Mesenteric fat pad (tissue), 1 donor: ENCODE results near the gene ELFN2. TPM values are rescaled to one million over a fixed set of nuclear protein-coding genes. Genes with fewer than 3 reads are reported as not detected.
"Not testable (repeated sequence)": the region's sequence is repeated elsewhere in the genome, so short reads cannot be mapped to it uniquely, and the experiment has no call there.

Source experiments
- DNase-seq: peaks from one replicate; pipeline ENCODE4 v3.0.0-alpha.2; 2020; ENCODE audit warnings: low spot score
- total RNA-seq: library from RNA; stranded (reverse); fragmentation: NEBNext Ultra II Directional; extraction: Animal tissue kit (Norgen Biotek cat#: 25700); gene quantifications from one replicate; pipeline ENCODE4 v1.2.1, GENCODE V29; 2021
- donor health status: DM: yes; HTN: yes; CAD: no.

Gene ELFN2
- total RNA-seq, 1 donor from 2014 or later = not detected

DNA sequence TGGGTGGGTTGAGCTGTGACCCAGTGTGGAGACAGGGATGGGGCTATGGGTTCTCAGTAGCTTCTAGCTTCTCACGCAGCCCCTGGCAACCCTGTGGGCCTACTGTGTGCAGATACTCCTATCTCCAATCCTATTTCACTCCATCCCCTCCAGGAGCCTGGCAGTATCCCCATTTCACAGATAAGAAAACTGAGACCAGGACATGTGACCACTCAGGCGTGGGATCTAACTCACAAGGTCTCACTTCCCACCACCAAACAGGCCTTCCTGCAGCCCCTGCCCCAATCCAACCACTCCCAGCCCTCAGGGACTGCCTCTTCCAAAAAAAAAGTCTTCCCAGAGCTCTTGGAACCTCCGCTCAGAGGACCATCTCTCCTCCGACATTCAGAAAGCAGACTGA is 15.6 kb downstream of the ELFN2 start:
- DNase-seq = no peak

DNA sequence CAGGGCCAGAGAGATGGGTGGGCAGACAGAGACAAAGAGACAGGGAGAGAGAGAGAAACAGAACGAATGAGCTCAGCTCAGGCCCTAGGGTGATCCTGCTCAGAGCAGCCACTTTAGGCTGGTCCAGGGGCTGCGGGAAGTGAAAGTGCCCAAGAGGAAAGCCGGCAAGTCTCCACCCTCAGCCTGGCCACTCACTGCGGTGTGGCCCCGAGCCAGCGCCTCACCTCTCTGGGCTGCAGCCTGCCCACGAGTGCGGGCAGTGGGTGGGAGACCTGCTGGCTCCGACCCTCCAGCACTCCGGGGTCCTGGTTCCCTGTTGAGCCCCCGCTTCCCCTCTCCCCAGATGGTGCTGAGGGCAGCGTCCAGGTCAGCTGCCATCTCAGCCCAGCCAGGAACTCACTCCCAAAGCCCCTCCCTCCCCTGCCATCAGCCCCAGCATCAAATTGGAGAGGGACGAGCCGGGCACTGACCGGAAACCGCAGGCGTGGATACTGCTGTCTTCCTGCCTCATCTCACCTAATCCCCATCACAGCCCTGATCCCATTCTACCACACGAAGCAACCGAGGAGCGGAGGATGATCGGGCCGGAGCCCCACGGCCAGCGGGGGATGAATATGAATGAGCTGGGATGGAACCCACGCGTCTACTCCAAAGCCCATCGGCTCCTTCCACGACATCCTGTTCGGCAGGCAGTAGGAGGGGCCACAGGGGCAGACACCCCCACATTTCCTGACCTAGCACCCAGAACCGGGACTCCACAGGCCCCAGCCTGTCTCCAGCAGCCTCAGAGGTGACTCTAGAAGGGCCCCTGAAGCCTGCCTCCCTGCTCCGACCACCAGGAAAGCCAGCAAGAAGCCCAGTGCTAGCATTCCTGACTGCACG is 16.9 kb downstream of the ELFN2 start:
- no peak for DNase-seq

DNA sequence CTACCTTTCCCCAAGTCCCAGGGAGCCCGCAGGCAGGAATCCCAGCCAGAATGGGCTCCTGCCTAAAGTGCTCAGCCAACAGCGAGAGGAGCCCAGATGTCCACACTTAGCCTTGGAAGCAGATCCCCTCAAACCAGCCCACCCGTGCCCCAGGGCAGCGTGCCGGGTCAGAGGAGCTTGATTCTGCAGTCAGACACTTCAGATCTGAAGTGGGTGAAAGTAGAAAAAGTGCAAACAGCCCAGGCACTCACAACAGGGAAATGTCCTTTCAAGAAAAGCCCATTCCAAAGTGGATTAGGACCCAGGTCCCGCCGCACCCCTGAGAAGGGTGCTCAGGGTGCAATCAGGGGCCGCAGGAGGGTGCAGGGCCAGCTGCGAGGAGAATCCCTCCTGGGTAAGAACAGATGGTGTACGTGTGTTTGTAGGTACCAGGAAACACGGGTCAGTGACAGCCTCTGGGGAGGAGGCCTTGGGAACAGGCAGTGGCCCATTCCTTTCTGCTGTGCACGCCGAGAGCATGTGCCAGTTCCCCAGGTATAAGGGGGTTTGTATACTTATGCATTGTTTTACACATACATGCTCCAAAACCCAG is 17.7 kb downstream of the ELFN2 start:
- DNase-seq = no peak

DNA sequence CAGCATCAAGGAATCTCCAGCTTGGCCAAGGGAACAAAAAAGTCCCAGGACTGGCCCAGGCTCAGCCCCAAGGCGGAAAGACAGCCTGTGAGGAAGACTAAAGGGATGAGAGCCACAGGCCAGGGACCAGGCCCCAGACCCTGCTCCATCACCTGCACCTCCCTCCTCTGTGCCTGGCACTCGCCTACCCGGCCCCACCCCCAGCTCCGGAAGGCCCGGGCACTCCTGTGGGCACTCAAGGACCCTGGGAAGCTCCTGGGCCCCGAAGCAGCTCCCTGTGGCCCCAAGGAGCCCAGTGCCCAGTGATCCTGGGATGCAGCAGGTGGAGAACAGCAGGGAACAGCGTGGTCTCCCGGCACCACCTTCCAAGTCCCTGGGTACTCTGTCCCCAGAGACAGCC is 18.2 kb downstream of the ELFN2 start:
- DNase-seq = no peak

DNA sequence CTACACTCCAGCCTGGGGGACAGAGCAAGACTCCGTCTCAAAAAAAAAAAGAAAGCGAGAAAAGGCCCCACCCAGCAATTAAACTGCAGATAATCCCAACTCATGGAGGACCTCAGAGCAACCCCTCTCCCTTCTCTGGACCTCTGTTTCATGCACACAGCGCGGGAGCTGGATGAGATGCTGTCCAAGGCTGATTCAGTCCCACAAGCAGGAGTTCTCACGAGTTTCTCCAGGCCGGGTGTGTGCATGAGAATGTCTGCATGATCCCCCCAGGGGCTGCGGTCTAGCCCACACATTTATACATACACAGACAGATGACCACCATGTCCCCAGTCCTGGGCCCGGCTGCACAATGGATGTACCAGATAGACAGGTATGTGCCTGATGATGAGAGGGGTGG is 19.4 kb downstream of the ELFN2 start:
- no peak for DNase-seq

DNA sequence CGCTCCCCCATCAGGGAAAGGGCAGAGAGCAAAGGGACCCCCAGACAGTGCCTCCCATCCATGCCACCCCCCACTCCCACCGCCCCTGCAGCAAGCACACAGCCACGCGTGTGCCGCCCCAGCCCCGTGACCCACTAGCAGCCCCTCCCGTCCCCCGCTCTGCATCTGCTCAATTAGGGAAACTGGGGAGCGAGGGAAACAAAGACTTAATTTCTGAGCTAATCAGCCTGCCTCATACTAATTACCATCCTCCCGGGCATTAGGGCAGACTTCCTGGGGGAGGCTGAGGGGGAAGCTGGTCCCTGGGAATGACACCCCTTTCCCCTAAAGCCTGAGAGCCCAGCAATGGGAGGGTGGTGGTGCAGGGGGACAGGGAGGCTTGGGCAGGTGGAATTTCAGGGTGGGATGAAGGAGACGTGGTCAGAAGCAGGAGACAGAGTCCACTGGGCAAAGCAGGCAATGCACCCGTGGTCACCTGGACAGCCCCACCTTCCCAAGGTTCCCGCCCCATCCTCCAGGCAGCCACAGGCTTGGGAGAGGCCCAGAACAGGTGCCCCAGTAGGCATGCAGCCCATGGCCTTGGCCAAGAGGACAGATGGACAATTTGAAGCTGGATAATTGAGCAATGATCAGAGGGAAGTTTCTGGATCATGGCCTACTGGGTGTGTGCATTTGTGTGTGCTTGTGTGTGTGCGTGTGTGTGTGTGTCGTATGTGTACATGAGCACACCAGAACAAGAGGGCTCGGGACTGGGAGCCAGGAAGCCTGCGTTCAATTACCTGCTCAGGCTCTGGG is 20.6 kb downstream of the ELFN2 start:
- DNase-seq = no peak

DNA sequence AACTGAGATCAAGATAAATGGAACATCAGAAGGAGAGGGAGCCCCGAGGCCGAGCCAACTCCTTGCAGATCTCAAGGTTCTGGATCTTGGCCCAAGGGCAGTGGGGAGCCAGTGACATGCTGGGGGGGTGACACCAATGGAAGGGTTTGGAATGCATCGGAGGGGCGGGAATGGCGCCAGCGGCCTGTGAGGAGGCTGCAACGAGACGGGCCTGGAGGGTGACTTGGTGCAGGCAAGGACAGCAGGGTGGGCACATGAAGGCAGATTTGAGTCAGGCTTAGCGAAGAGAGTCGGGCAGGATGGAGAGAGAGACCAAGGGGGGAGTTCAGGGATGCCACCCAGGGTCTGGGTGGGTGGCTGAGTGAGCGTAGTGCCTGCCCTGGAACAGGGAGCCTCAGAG is 23.2 kb downstream of the ELFN2 start:
- DNase-seq = no peak

DNA sequence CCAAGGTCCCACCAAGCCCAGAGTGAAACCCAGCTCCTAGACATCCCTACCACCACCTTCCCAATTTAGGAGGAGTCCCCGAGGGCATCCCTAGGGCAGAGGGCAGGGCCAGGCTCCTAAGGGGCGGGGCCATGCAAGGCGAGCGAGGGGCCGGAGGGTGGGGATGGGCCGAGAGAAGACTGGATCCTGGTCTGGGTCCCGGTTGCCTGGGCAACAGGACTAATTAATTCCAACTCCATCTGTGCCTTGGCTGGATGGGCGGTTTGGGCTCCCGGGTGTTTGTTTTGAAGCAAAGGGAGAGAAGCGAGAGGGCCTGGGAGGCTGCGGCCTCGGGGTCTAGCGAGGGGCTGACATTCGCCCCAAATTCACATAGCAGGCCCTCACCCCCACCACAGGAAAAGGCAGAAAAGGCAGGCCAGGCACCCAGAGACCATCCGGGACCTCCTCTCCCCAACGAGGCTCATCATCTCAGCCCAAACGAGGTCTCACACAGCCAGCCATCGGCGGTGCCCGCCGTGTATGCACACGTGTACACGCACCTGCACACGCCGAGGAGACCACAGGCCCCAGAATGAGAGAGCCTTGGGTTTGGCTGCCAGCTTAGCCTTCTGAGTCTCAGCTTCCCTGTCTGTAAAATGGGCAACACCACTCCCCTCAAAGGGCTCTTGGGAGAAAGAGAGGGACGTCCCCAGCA is 23.9 kb downstream of the ELFN2 start:
- no peak for DNase-seq

DNA sequence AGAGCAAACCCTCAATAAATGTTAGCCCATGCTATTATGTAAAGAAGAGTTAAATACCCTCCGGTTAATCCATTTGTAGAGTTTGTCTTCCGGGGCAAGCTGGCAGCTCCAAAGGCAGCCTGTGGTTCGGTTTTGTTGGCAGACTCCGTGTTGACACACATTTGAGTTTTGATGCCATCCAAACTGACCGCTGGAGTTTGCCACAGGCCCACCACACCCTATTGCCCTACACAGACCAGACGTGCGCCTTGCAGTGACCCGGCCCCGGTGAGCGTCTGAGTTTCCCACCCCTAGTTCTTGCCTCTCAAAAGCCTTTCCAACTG is 25.1 kb downstream of the ELFN2 start:
- no peak for DNase-seq

DNA sequence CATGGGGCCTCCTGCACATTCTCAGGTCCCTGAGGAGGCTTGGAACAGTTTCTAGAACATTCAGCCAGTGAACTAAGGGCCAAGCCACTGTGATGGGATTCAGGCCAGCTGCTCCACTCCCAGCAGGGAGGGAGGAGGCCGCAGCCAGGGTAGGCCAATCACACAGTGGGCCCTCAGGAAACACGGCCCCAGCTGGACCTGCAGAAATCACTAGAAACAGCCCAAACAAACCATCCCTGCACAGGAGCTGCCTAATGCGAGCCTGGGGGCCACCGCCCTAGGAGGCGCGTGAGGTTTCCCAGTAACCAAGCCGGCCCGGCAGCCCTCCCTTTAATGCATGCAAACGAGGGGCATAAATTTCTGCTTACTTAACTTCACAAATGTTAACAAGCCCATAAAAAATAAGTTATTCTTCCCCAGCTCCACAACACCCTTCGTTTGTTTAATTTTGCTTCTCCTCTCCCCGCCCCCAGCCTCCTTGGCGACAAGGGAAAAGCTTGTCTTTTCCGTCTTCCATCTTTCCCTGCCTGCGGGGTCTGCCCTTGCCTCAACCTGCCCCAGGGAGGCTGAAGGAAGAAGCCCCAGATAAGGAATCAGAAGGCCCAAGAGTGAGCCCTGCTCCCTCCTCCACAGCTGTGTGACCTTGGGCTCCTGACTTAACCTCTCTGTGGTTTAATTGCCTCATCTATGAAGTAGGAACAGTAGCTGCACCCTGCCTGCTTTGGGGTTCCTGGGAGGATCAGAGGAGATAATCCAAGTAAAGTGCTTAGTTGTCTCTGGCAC is 25.7 kb downstream of the ELFN2 start:
- DNase-seq = no peak

DNA sequence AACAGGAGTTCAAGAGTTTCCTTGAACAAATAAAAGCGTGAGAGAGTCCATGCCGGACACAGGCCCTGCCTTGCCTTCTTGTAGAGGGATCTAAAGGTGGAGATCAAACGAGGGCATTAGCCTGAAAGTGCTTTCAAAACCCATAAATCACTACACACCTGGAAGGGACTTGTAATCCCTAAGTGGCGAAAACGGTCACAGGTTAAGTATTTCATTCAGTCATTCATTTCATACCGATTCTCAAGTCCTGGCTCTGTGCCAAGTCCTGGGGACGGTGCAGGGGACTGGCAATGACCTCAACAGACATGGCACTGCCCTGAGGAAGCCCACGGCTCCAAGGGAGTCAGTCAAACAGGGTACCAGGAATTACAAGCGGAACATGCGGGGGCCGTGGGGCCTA is 26.6 kb downstream of the ELFN2 start:
- DNase-seq = no peak

DNA sequence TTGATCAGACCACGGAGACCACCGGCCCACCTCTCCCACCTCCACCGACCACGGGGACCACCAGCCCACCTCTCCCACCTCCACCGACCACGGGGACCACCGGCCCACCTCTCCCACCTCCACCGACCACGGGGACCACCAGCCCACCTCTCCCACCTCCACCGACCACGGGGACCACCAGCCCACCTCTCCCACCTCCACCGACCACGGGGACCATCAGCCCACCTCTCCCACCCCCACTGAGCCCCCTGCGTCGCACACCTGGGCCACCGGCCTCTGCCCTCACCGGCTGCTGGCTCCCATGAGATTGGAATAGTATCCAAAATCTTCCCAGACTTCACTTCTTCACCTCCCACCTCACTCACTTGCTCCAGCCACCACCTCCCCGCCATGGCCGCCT is 27.8 kb downstream of the ELFN2 start:
- DNase-seq = not testable (repeated sequence)

DNA sequence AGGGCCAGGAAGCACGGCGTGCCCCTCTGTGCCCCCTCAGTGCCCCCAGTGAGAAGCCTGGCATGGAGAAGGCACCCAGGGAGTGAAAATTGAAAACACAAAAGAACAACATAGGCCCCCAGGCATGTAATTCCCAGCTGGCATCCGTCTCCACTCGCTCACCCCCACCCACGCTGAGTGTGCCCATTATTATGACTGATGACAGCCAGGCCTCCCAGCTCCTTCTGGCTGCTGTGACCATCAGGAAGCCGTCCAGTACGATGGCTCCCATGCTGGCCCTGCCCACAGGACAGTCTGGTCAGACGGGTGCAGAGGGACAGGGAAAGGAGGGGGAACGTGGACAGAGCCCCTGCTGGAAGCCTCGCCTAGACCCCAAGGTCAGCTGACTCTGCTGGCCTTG is 30.1 kb downstream of the ELFN2 start:
- no peak for DNase-seq

DNA sequence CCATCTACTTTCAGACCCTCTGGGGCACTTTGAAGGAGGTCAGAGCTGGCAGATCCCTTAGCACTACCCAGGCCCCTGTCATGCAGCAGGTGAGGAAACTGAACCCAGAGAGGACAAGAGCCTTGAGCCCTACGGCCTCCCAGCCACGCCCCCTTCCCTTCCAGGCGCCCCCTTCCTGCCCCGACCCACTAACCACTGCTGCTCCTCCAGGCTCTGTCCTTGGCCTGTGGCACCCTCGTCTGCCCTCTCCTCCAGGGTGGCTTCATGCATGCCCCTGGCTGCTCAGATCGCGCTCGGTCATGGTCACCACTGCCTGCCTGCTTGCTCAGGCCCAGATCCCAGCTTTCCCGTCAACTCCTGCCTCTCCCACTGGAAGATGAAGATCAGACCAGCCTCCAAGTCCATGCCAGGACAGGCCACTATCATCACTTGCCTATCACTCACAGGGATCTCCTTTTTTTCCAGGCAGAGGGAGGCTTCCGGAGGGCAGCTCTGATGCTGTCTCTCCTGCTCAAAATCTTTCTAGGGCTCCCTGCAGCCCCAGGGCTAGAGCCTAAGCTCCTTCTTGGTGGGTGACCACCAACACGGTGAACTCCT is 30.7 kb downstream of the ELFN2 start:
- DNase-seq = no peak

DNA sequence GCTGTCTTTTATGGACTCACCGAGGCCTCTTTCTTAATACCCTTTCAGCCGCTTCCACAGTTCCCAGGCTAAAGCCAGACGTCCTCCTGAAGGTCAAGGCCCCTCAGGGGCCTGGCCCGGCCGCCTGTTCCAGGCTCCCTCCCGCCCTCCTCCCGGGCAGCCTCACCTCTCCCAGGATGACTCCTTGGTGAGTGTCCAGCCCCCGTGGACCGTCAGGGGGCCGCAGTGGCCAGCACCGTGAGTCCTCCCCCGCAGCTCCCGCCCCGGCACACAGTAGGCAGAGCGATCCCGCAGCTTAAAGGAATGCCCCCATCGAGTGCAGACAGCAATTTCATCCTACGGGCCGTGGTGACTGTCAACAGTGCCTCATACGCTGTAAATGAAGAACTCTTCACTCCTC is 32.9 kb downstream of the ELFN2 start:
- DNase-seq = no peak

DNA sequence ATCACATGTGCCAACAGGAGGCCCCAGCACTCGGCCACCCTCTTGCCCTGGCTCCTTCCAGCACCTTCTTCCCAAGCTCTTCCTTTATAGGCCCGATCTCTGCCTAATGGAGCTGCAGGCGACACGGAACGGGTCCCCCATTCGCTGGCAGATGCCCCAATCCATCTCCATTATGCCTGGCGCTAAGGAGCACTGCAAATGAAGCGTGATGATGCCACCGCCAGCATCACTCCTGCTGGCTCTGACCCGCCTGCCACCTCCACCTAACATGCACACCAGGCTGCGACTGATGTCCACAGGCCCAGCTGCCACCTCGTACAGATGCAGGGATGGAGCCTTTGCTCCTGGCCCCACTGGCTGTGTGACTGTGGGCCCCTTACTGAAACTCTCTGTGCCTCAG is 33.5 kb downstream of the ELFN2 start:
- DNase-seq = no peak

DNA sequence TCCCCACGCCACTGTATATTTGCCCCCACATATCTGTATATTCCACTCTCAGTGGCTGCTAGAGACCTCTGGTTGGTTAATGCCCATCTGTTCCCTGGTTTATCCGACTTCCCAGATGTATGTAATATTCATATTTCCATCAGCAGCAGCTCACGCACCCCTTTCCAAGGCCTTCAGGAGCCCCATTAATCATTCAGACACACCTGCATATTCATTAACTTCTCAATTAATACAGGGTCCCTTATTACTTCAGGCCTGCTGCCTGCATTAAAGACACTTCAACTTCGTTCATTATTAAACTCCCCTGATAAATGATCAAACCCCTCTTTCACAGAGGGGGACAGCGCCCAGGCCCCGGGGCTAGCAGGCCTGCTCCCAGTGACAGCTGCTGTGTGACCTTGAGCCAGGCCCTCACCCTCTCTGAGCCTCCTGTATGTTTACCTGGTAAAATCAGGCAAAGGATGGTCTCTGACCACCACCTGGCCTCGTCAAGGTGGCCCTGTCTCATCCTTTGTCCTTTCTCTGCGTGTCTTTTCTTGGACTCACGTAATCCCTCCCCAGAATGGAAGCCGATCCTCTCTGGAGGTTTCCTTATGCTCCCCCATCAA is 34.5 kb downstream of the ELFN2 start:
- no peak for DNase-seq

DNA sequence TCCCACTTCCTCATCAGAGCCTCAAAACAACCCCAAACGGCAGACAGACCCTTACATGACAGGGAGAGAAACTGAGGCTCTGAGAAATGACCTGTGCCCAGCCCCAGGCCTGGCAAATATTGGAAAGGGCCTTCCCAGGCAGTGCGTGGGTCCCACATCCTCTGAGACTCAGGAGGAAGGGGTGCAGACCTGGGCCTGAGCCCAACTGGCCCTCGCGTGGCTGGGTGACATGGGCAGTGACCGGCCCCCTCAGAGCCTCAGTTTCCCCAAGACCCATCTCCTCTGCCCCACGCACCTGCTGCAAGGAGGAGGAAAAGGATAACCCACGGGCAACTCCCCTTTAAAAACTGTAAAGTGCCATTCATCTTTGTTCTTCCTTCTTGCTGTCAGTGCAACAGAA is 35.6 kb downstream of the ELFN2 start:
- DNase-seq = no peak

DNA sequence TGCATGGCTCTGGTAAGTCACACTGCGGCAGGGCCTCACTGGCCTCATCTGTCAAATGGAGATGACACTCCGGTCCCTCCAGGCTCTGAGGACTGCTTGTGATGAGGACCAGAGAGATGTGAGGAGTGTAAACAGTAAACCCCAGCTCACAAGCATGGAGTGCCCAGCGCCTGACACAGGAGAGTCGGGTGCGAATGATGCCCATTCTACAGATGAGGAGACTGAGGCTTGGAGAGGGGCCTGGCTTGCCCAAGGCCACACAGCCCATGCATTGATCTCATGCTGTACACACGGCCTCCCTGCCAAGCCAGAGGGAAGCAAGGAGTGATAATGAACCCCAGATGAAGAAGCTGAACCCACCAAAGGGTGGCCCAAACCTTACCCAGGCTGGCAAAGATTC is 37.2 kb downstream of the ELFN2 start:
- DNase-seq = no peak

DNA sequence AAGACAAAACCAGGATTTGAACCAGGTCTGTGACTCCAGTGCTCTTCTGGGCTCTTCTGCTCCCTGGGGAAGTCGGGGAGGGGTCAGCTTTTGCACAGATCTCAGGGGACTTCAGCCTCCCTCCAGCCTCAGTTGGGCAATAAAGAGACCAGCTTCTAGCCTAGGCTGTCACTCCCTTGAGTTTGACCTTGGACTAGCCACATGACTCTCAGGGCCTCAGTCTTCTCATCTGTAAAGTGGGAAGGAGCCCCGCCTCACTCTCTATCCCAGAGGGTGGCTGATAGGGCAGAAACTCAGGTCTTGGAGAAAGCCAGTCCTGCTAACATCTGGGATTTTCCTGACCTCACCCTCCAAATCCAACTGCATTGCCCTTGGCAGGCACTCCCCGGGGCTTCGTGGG is 38.7 kb downstream of the ELFN2 start:
- DNase-seq = no peak
